ENCODE results near the gene GTF3C4.

DNA sequence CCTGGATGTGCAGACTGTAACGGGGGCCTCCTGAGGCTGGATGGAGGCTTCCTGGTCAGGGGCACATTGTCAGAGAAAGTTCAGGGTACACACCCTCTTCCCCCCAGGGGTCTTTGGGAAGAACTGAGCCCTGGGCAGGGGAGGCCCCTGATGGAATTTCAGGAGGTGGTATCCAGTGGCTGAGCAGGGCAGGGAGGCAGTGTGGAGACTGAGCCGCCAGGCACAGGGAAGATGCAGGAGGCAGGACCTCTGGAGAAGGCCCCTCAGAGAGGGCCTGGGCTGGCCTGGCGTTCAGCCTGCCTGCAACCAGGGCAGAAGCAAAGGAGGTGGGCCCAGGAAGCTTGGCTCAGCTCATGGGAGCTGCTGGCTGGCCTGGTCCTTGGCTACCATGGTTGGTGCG lies 53.5 kb downstream of the GTF3C4 start:
- TF ChIP-seq, protein P1, sequence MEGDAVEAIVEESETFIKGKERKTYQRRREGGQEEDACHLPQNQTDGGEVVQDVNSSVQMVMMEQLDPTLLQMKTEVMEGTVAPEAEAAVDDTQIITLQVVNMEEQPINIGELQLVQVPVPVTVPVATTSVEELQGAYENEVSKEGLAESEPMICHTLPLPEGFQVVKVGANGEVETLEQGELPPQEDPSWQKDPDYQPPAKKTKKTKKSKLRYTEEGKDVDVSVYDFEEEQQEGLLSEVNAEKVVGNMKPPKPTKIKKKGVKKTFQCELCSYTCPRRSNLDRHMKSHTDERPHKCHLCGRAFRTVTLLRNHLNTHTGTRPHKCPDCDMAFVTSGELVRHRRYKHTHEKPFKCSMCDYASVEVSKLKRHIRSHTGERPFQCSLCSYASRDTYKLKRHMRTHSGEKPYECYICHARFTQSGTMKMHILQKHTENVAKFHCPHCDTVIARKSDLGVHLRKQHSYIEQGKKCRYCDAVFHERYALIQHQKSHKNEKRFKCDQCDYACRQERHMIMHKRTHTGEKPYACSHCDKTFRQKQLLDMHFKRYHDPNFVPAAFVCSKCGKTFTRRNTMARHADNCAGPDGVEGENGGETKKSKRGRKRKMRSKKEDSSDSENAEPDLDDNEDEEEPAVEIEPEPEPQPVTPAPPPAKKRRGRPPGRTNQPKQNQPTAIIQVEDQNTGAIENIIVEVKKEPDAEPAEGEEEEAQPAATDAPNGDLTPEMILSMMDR (IDR thresholded peaks at IDR 0.05) = no peak
- TF ChIP-seq POLR2A (IDR thresholded peaks at IDR 0.05) = no peak
